ENCODE results near the gene ITGAL. TPM values are rescaled to one million over a fixed set of nuclear protein-coding genes. Genes with fewer than 3 reads are reported as not detected.
"Not testable (repeated sequence)": the region's sequence is repeated elsewhere in the genome, so short reads cannot be mapped to it uniquely, and the experiment has no call there.

Gene ITGAL
- not detected in 2 replicates for total RNA-seq (2014; rRNA removed; shearing (Covaris generic))
- polyA plus RNA-seq (2014; cell fraction: nucleus; rRNA removed): not detected in 2 replicates

GRCh38 chr16:30472328-30472942, at the start of gene ITGAL:
Gene ITGAL, plus strand, starts transcription at chr16:30472742. Its CDS starts 96 bp downstream, at chr16:30472838.
- DNase-seq (ENCODE audit: extremely low read depth, low read depth): no peak

- DNase-seq (ENCODE audit: extremely low read depth, low read depth): no peak
These were observed 44.5 kb upstream of the ITGAL start for GRCh38 chr16:30428055-30428454.

- no peak for DNase-seq (ENCODE audit: extremely low read depth, low read depth)
These were observed 43.2 kb upstream of the ITGAL start for GRCh38 chr16:30429418-30429677.

- DNase-seq (ENCODE audit: extremely low read depth, low read depth): peak; percentile 99
These were observed 42.7 kb upstream of the ITGAL start, which contains the start of gene DCTPP1 for GRCh38 chr16:30429678-30430427. Gene DCTPP1, minus strand, starts transcription at chr16:30430030. Its CDS starts 50 bp downstream, at chr16:30429980.

GRCh38 chr16:30430428-30430970, 42.0 kb upstream of the ITGAL start:
- DNase-seq (ENCODE audit: extremely low read depth, low read depth): no peak

GRCh38 chr16:30434852-30435251, 37.7 kb upstream of the ITGAL start:
- no peak for DNase-seq (ENCODE audit: extremely low read depth, low read depth)

- no peak for DNase-seq (ENCODE audit: extremely low read depth, low read depth)
These were observed 35.0 kb upstream of the ITGAL start for GRCh38 chr16:30437511-30438046.

- DNase-seq (ENCODE audit: extremely low read depth, low read depth): no peak
These were observed 33.7 kb upstream of the ITGAL start for GRCh38 chr16:30438835-30439234.

- no peak for DNase-seq (ENCODE audit: extremely low read depth, low read depth)
These were observed 32.7 kb upstream of the ITGAL start for GRCh38 chr16:30439720-30440348.

GRCh38 chr16:30443631-30444030, 28.9 kb upstream of the ITGAL start:
- DNase-seq (ENCODE audit: extremely low read depth, low read depth): no peak

- DNase-seq (ENCODE audit: extremely low read depth, low read depth): no peak
These were observed 28.1 kb upstream of the ITGAL start for GRCh38 chr16:30444231-30445148.

GRCh38 chr16:30445149-30445407, 27.5 kb upstream of the ITGAL start:
- no peak for DNase-seq (ENCODE audit: extremely low read depth, low read depth)

GRCh38 chr16:30445408-30446202, 26.9 kb upstream of the ITGAL start, which contains the start of gene SEPHS2:
Gene SEPHS2, minus strand, starts transcription at chr16:30445874. Its CDS starts 147 bp downstream, at chr16:30445727.
- DNase-seq (ENCODE audit: extremely low read depth, low read depth): peak; percentile 98

GRCh38 chr16:30446203-30446595, 26.3 kb upstream of the ITGAL start:
- DNase-seq (ENCODE audit: extremely low read depth, low read depth): no peak

- no peak for DNase-seq (ENCODE audit: extremely low read depth, low read depth)
These were observed 24.9 kb upstream of the ITGAL start for GRCh38 chr16:30447512-30448226.

GRCh38 chr16:30449116-30449435, 23.5 kb upstream of the ITGAL start:
- DNase-seq (ENCODE audit: extremely low read depth, low read depth): no peak

- DNase-seq (ENCODE audit: extremely low read depth, low read depth): not testable (repeated sequence)
These were observed 19.6 kb upstream of the ITGAL start for GRCh38 chr16:30452709-30453580.

GRCh38 chr16:30456302-30456701, 16.2 kb upstream of the ITGAL start:
- no peak for DNase-seq (ENCODE audit: extremely low read depth, low read depth)

Measured in NCI-H460 (cell line).